Aorta (tissue), 5 donors: Measurements from ENCODE around the gene STAG2. TPM values are rescaled to one million over a fixed set of nuclear protein-coding genes. Genes with fewer than 3 reads are reported as not detected.

Experiments
- ATAC-seq: fragments of 200-7000 bp; cut with Tn5 transposase; one replicate; pipeline ENCODE4 v1.9.1; 2022; ENCODE audit warnings: moderate library complexity; ENCODE audit not compliant: low FRiP score
- DNase-seq, 2 donors: peaks; one replicate each; pipeline ENCODE4 v3.0.0-alpha.2; 2020
- H3K27ac ChIP-seq, 2 donors: one replicate each; pipeline ENCODE4 v1.5.1; 2013; ENCODE audit warnings: low read length in 2 of 2, mild to moderate bottlenecking in 2 of 2, moderate library complexity in 2 of 2, control low read depth in 1 of 2, inconsistent platforms in 1 of 2, low read depth in 1 of 2
- H3K27me3 ChIP-seq, 2 donors: one replicate each; pipeline ENCODE4 v1.6.1; 2013; ENCODE audit warnings: control low read depth in 1 of 2, low read length in 1 of 2, mild to moderate bottlenecking in 1 of 2, moderate library complexity in 1 of 2; ENCODE audit not compliant: insufficient read depth in 2 of 2, control insufficient read depth in 1 of 2
- H3K36me3 ChIP-seq, 2 donors: one replicate each; pipeline ENCODE4 v1.6.1; 2013; ENCODE audit warnings: control low read depth in 1 of 2, low read length in 1 of 2, mild to moderate bottlenecking in 1 of 2; ENCODE audit not compliant: insufficient read depth in 2 of 2, control insufficient read depth in 1 of 2
- H3K4me1 ChIP-seq, 2 donors: one replicate each; pipeline ENCODE4 v1.6.1; 2013; ENCODE audit warnings: low read length in 2 of 2, control low read depth in 1 of 2, mild to moderate bottlenecking in 1 of 2, moderate library complexity in 1 of 2; ENCODE audit not compliant: insufficient read depth in 2 of 2, control insufficient read depth in 1 of 2
- H3K4me3 ChIP-seq, 2 donors: one replicate each; pipeline ENCODE4 v1.5.1; 2013; ENCODE audit warnings: low read length in 2 of 2, control low read depth in 1 of 2, mild to moderate bottlenecking in 1 of 2
- H3K9me3 ChIP-seq: one replicate; pipeline ENCODE4 v1.6.1; 2013; ENCODE audit warnings: mild to moderate bottlenecking, low read length; ENCODE audit not compliant: control insufficient read depth
- WGBS, 2 donors: extraction: QIAGEN DNeasy Blood & Tissue Kit; methylation state at CpG; one replicate each; pipeline ENCODE4 v1.1.7; 2013; 5-methylcytosine and 5-hydroxymethylcytosine counted together
- intact Hi-C, 2 donors: fragments of 100-400 bp; cut with DNase I; formaldehyde crosslinking; loops; one replicate each; pipeline versions ENCODE4 v1.14.2 to v1.15.0; 2022
- polyA plus RNA-seq, 2 donors: library from polyadenylated mRNA; stranded (reverse); fragments of 200-250 nt; gene quantifications; one replicate each; pipeline ENCODE4 v1.2.3, GENCODE V29; 2013
- total RNA-seq, 2 donors: library from RNA; stranded (reverse); fragmentation: NEBNext Ultra II Directional; extraction: Animal tissue kit (Norgen Biotek cat#: 25700); gene quantifications; one replicate each; pipeline ENCODE4 v1.2.1, GENCODE V29; 2021
- donor health status: healthy with polysubstance abuse.
- donor health status: Bipolar disorder and iron deficiency.
- donor health status: DM: no; HTN: no; CAD: no.
- donor health status: DM: no; HTN: no; CAD: no.
- donor health status: DM: yes; HTN: yes; CAD: no.

The STAG2 gene
- total and polyA plus RNA-seq, 4 donors: 22.2 to 78.7 (median 50.7) TPM

DNA sequence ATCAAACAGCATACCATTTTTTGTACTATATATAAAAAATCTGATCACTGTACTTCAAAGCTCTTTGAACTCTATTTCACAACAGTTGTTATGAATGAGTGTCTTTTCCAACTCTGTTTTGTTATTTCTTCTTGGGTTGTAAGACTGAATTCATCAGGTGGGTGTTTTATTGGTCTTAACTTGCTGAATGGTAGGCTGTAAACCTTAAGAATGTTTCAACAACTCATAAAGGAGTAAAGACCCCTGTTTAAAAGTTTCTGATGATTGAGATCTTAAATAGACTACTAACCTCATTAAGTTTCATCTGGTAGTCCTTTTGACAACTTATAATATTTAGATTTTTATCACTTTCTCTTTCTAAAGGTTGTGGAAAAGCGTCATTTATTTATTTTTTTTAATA is 18.4 kb upstream of the STAG2 start:
- Histone ChIP-seq H3K27ac (no peak overlapping the region), H3K27me3 (no peaks in the 10 kb centered on the region), H3K4me1 (no peaks in the 10 kb centered on the region), H3K36me3 (no peaks in the 10 kb centered on the region), H3K4me3 (no peak overlapping the region), H3K9me3 (no peaks in the 10 kb centered on the region)
- intact Hi-C loops: no loop called here
- DNase-seq: no peak
- WGBS, 2 donors: 61 to 86% methylated on average over 1 of the region's 1 CpG
- no peak for ATAC-seq

DNA sequence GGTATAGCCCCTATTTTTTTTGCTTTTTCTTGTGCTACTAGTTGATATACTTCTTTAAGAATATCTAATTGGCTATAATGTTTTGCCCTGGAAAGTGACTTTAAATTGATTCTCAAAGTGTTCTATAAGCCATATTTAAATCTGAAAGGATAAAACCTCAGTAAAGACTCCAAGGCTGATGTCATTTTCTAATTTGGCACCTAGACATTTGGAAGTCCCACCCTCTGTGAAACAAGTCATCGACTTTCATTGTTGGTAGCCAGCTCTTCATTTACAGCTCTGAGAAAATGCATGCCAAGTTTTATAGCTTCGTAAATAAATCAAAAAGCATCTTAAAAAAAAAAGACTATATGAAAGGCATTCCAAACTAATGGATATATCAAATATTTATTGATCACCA is 18.0 kb upstream of the STAG2 start:
- DNase-seq: no peak
- Histone ChIP-seq H3K4me1 (no peaks in the 10 kb centered on the region), H3K36me3 (no peaks in the 10 kb centered on the region), H3K4me3 (no peak overlapping the region), H3K27ac (no peak overlapping the region), H3K9me3 (no peaks in the 10 kb centered on the region), H3K27me3 (no peaks in the 10 kb centered on the region)
- no peak for ATAC-seq
- intact Hi-C loops: no loop called here
- 33 to 60% methylated on average over 2 of the region's 2 CpGs for WGBS, 2 donors

DNA sequence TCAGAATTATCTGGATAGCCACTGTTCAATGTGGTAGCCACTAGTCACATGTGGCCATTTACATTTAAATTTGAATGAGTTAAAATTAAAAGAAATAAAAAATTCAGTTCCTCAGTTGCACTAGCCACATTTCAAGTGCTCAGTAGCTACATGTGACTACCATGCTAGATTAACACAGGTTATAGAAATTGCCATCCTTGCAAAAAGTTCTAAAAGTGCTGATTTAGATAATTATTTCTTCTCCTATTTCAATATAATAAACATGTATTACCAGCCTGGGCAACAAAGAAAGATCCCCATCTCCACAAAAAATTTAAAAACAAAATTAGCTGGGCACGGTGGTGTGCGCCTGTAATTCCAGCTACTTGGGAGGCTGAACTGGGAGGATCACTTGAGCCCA is 11.7 kb upstream of the STAG2 start:
- H3K4me1 ChIP-seq: no peaks in the 10 kb centered on the region
- no peak overlapping the region for H3K27ac ChIP-seq
- no peak overlapping the region for H3K4me3 ChIP-seq
- DNase-seq: no peak
- 95 to 98% methylated on average over 2 of the region's 2 CpGs for WGBS, 2 donors
- no peaks in the 10 kb centered on the region for H3K9me3 ChIP-seq
- no peaks in the 10 kb centered on the region for H3K27me3 ChIP-seq
- intact Hi-C loops: loop anchor here in 1 of 2 donors (10.0 kb wide), 1 partner anchor 115 kb away; no protein-coding TSS in a partner anchor
- H3K36me3 ChIP-seq: no peaks in the 10 kb centered on the region
- no peak for ATAC-seq

DNA sequence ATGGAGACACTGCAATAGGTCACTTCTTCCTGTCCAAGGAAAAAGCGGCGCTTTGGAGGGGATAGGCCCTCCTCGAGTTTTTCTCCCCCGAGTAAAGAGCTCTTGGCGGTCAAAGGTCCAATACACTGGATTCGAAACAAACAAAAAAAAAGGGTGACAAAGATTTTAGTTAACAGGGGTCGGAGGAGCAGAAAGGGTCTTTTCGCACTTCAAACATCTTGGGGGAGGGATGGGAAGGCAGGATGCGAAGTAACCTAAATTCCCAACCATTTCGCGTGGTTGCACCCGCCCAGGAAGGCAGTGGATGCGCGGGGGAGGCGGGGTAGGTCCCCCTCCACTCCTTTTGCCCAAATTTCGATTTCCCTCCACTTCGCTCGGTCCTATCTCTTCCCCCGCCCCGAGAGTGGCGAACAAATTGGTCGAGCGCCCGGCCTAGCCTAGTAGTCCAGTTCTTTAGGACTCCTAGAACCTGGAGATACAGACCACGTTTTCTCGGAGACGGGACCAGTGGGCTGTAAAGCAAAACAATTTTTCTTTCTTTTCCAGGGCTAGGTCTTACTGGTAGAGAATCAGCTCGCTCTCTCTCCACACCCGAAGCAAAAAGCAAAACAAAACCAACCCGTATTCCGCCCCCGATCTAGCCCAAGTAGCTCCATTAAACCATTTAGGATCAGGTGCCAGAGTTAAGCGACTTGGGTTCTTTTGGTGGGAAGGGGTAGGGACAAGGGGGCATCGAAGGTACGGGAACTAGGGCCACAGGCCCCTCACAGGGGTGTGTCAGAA is 2.0 kb upstream of the STAG2 start:
- ATAC-seq (peak; percentile 31), DNase-seq (peak; percentile 63 to 86)
- Histone ChIP-seq H3K27me3 (no peaks in the 10 kb centered on the region), H3K27ac (peak overlapping the region in 1 of 2 donors; percentile 61), H3K4me1 (no peaks in the 10 kb centered on the region), H3K4me3 (peak overlapping the region; percentile 48 to 96), H3K36me3 (no peaks in the 10 kb centered on the region), H3K9me3 (no peaks in the 10 kb centered on the region)
- intact Hi-C loops: loop anchor here in 1 of 2 donors (10.0 kb wide), 1 partner anchor 125 kb away; no protein-coding TSS in a partner anchor
- WGBS, 2 donors: 6 to 29% methylated on average over 35 of the region's 35 CpGs

DNA sequence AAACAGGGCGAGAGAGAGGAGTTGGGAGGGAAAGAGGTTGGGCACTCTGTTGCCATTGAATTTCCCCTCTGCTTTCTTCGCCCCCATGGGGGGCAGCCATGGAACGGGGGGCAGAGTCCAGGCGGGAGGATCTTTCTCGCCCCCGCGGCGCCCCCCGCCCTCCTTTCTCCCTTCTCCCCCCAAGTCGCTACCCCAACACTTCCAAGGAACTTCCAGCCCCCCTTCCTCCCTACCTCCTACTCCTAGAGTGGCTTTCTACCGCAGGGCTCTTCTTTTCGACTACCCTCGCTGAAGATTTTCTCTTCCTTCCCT is 594 bp upstream of the STAG2 start:
- peak overlapping the region; percentile 84 to 99 for H3K27ac ChIP-seq
- peak overlapping the region; percentile 84 to 85 for H3K4me3 ChIP-seq
- no peaks in the 10 kb centered on the region for H3K9me3 ChIP-seq
- no peak for ATAC-seq
- intact Hi-C loops: no loop called here
- WGBS, 2 donors: 1 to 26% methylated on average over 6 to 13 of the region's 13 CpGs
- no peaks in the 10 kb centered on the region for H3K36me3 ChIP-seq
- no peaks in the 10 kb centered on the region for H3K27me3 ChIP-seq
- no peaks in the 10 kb centered on the region for H3K4me1 ChIP-seq
- no peak for DNase-seq

DNA sequence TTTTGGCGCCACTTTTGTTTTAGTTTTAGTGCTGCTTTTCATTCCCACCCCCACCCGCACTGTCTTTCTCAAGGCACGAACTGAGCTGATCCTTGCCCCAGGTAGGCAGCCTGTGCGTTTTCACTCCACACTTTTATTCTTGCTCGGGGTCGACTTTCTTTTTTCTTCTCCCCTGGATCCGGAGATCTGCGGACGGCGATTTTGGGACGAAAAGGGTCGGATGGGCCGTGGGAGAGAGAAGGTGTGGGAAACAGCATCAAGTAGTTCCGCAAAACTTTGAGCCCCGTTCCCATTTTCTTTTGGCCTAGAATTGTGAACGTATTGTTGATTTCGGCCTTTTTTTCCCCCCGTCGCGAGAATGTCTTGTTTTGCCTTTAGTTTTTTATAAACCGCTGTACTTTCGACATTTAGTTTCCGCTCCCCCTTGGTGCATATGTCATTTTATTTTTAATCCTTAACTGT is 531 bp downstream of the STAG2 start:
- no peaks in the 10 kb centered on the region for H3K27me3 ChIP-seq
- peak overlapping the region; percentile 36 to 73 for H3K27ac ChIP-seq
- H3K9me3 ChIP-seq: no peaks in the 10 kb centered on the region
- peak overlapping the region; percentile 84 to 89 for H3K4me3 ChIP-seq
- intact Hi-C loops: no loop called here
- no peaks in the 10 kb centered on the region for H3K36me3 ChIP-seq
- DNase-seq: no peak
- no peak for ATAC-seq
- 0 to 31% methylated on average over 19 to 23 of the region's 23 CpGs for WGBS, 2 donors
- no peaks in the 10 kb centered on the region for H3K4me1 ChIP-seq

DNA sequence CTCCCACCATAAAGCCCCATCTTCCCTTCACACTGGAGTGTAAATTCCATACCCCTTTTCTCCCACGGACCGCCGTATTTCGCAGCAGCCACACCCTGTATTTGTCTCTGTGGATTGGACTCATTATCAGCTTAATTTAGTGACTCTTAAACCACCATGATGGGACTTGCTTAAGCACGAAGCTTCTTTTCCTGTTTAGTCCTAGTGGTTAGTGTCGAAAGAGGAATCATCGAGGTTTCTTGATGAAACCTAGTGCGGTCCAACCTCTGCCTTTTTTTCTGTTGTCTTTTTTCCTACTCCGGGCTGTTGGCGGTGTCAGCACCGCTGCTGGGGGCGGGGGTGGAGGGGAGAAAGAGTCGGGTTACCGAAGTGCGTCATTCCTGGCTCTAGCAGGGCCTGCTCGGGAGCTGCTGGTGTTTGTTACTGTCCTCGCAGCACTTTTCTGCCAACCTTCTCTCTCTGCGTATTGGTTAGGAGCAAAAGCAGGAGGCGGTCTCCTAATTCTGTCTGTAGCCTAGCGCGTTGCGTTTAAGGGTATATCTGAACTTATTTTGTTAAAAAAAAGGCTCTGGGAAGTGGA is 1.4 kb downstream of the STAG2 start:
- 0 to 26% methylated on average over 22 of the region's 22 CpGs for WGBS, 2 donors
- Histone ChIP-seq H3K27me3 (no peaks in the 10 kb centered on the region), H3K4me3 (peak overlapping the region; percentile 84 to 89), H3K36me3 (no peaks in the 10 kb centered on the region), H3K9me3 (no peaks in the 10 kb centered on the region), H3K27ac (peak overlapping the region; percentile 36 to 47), H3K4me1 (no peaks in the 10 kb centered on the region)
- intact Hi-C loops: no loop called here
- ATAC-seq (peak; percentile 82), DNase-seq (peak; percentile 92 to 93)

DNA sequence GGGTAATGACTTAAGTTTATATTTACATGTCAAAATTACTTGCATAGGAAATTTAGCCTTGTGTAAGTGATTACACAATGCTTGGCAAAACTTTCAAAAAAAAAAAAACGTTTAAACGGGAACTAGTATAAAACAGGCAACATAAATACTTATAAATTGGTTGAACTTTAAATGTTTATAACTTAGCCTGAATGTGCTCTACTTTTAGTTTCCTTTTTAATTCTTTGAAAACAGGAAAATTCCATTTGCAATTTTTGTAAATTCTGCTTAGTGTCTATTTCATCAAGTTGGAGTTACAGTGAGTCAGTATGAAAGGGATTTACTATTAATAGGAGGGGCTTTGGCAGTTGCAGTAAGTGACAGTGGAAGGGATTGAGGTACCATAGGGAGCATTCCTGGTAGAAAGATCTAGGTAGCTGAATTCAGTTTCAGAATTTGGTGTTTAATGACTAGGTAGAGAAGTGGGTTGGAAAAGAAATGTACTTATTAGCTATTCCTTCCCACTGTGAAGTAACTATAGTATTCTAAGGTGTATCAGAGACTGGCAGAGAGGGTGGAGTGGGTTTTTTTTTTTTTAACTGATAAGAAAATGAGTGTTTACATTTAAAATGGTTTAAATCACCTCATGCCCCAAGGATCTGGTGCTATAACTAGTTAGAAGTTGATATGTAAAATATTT is 2.8 kb downstream of the STAG2 start:
- H3K36me3 ChIP-seq: no peaks in the 10 kb centered on the region
- intact Hi-C loops: no loop called here
- DNase-seq: no peak
- no peak overlapping the region for H3K4me3 ChIP-seq
- no peaks in the 10 kb centered on the region for H3K27me3 ChIP-seq
- no peak for ATAC-seq
- H3K9me3 ChIP-seq: no peaks in the 10 kb centered on the region
- H3K4me1 ChIP-seq: no peaks in the 10 kb centered on the region
- H3K27ac ChIP-seq: no peak overlapping the region
- WGBS, 2 donors: 0 to 29% methylated on average over 2 of the region's 2 CpGs
